ENCODE measurements around the gene KCNN2.

Gene KCNN2

GRCh38 chr5:114361724-114362196, at the start of gene KCNN2:
Gene KCNN2 (plus strand): TSS chr5:114362070. CDS start chr5:114362140, 70 bp downstream.
- no peak for DNase-seq

GRCh38 chr5:114312658-114313057, 49.2 kb upstream of the KCNN2 start:
- DNase-seq, result no peak

- DNase-seq, result no peak
These were observed 47.8 kb upstream of the KCNN2 start for GRCh38 chr5:114314061-114314460.

GRCh38 chr5:114316167-114316566, 45.7 kb upstream of the KCNN2 start:
- DNase-seq, result no peak

- no peak for DNase-seq
These were observed 44.1 kb upstream of the KCNN2 start for GRCh38 chr5:114317751-114318150.

GRCh38 chr5:114319236-114319635, 42.6 kb upstream of the KCNN2 start:
- no peak for DNase-seq

- DNase-seq, result no peak
These were observed 42.0 kb upstream of the KCNN2 start for GRCh38 chr5:114319821-114320220.

- DNase-seq, result no peak
These were observed 37.6 kb upstream of the KCNN2 start for GRCh38 chr5:114324282-114324681.

GRCh38 chr5:114325541-114325940, 36.3 kb upstream of the KCNN2 start:
- DNase-seq, result no peak

- DNase-seq, result no peak
These were observed 34.4 kb upstream of the KCNN2 start for GRCh38 chr5:114327474-114327873.

GRCh38 chr5:114327987-114328386, 33.9 kb upstream of the KCNN2 start:
- no peak for DNase-seq

- DNase-seq, result no peak
These were observed 30.8 kb upstream of the KCNN2 start for GRCh38 chr5:114330916-114331531.

- DNase-seq, result no peak
These were observed 29.4 kb upstream of the KCNN2 start for GRCh38 chr5:114332493-114332892.

GRCh38 chr5:114332925-114333324, 28.9 kb upstream of the KCNN2 start:
- DNase-seq, result no peak

GRCh38 chr5:114335391-114335790, 26.5 kb upstream of the KCNN2 start:
- DNase-seq, result no peak

- no peak for DNase-seq
These were observed 22.8 kb upstream of the KCNN2 start for GRCh38 chr5:114339108-114339507.

- DNase-seq, result no peak
These were observed 15.7 kb upstream of the KCNN2 start for GRCh38 chr5:114346181-114346580.

GRCh38 chr5:114355086-114355830, 6.6 kb upstream of the KCNN2 start:
- DNase-seq, result no peak

- DNase-seq, result no peak
These were observed 3.5 kb upstream of the KCNN2 start for GRCh38 chr5:114358329-114358728.

GRCh38 chr5:114360357-114360756, 1.5 kb upstream of the KCNN2 start:
- DNase-seq, result no peak

- DNase-seq, result no peak
These were observed 800 bp upstream of the KCNN2 start for GRCh38 chr5:114360816-114361723.

- DNase-seq, result no peak
These were observed 517 bp downstream of the KCNN2 start for GRCh38 chr5:114362197-114362976.

Measured in stimulated activated CD4-positive, alpha-beta T cell treated with anti-CD3 and anti-CD28 coated beads, Interleukin-4, amount 100 ng/mL, for 1 hour (primary cell).